ENCODE results near the gene FN1. TPM values are rescaled to one million over a fixed set of nuclear protein-coding genes. Genes with fewer than 3 reads are reported as not detected.

Gene FN1
- total RNA-seq, 1 donor from 2014 or later, result 1,735 TPM

DNA sequence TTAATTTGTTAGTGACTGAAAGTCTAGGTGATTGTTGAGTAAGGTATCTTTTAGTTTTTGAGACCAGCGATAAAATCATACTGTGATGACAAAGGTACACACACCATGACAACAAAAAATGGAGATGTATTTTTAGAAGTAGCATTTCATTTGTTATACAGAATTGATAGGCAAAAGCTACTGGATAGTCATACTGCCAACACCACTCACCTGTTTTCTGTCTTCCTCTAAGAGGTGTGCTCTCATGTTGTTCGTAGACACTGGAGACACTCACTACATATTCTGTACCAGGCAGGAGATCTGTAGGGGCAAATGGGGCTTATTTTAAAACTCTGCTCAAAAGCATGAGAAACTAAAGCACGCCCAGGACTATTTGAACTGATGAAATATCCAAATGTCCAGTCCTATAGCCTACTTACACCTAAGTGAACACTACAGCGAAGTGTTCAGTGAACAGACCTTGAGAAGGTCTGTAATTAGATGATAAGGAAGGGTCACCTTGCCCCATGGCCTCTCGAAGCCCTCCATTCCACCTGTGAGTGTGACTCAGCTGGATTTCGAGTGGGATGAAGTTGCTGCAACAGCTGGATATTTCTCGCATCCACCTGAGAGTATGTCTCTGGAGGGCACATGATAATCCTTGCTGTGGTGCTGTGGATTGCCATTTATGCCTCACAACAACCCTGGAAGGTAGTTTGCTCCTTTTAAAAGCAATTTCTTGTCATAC, 47.7 kb downstream of the FN1 start:
- DNase-seq (ENCODE audit: low read depth), result no peak

DNA sequence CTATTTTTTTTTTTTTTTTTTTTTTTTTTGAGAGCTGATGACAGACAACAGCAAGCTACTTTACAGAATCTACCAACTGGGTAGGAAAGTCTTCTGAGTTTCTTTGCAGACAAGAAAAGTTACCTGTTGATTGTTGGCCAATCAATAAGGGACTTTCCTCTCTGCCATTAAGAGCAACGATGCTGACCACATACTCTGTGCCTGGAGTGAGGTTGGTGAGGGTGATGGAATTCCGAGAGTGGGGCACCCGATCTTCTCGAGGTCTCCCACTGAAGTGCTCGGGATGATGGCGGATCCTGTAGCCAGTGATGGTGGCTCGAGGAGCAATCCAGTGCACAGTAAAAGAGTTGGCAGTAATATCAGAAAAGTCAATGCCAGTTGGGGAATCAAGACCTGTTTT, 49.3 kb downstream of the FN1 start:
- no peak for DNase-seq (ENCODE audit: low read depth)

DNA sequence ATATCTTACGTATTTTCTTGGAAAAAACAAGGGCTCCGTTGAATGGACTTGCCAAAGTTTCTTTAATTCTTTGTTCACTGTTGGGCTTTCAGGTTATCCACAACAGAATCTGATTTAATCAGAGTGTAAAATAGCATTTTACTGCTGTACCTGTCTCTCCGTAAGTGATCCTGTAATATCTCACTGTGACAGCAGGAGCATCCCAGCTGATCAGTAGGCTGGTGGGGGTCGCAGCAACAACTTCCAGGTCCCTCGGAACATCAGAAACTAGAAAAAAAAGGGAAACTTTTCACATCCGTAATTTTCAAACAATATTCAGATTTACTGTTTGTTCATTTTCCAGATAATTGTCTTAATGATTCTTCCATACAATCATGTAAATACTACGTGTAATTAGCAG, 51.2 kb downstream of the FN1 start:
- DNase-seq (ENCODE audit: low read depth), result no peak

DNA sequence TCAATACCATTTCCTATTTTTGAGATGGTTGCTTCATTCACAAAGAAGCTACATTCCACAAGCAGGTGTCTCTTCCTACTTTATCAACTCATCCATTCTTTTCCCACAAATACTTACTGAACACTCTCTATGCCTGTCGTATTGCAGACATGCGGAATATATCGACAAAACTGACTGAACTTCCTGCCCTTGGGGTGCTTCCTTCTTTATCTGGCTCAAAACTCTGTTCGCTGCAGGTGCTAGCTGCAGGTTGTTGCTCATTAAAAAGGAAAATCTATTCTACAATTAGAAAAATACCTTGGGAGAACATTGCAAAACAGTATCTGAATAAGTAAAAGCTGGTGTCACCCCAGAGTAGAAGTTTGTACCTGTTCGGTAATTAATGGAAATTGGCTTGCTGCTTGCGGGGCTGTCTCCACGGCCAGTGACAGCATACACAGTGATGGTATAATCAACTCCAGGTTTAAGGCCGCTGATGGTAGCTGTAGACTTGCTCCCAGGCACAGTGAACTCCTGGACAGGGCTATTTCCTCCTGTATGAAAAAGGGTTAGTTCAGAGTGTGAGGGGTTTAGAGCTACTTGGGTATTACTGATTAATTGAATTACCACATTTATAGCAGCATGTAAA, 52.1 kb downstream of the FN1 start:
- no peak for DNase-seq (ENCODE audit: low read depth)

DNA sequence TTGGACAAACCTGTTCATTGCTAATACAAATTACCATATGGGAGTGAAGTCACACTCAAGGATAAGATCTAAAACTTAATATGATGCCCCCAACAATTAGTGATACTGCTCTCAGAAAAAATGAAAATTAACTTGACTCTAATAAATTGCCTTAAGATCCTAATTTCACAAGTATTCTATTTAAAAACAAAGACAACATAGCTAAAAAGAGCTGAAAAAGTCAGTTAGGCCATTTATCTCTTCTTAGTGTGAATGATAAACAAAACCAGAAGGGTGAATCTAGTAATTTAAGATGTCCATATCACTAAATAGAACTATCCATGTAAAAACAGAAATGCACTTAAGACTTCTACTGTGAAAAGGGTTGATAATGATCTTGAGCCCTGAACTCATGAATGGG, 53.4 kb downstream of the FN1 start:
- DNase-seq (ENCODE audit: low read depth), result no peak

DNA sequence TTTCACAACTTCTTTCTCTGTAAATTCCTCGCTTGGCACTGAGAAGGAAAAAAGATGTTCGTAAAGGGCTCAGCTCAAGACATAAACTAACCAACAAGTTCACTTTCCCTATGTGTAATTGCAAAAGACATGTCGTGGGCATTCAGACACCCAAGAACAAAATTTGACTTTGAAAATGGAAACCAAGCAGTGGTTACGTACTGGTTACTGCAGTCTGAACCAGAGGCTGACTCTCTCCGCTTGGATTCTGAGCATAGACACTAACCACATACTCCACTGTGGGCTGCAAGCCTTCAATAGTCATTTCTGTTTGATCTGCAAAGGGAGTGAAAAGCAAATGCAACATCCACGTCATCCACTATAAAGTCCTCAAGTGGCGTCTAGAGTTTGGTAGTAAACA, 53.9 kb downstream of the FN1 start:
- peak; percentile 23 for DNase-seq (ENCODE audit: low read depth)

DNA sequence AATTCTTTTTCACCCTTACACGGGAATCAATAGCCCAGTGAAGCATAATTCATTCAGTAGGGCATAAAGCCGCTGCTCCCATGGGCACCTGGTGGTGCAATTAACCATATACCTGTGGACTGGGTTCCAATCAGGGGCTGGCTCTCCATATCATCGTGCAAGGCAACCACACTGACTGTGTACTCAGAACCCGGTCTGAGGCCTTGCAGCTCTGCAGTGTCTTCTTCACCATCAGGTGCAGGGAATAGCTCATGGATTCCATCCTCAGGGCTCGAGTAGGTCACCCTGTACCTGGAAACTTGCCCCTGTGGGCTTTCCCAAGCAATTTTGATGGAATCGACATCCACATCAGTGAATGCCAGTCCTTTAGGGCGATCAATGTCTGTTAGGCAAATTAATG, 55.2 kb downstream of the FN1 start:
- DNase-seq (ENCODE audit: low read depth), result no peak

DNA sequence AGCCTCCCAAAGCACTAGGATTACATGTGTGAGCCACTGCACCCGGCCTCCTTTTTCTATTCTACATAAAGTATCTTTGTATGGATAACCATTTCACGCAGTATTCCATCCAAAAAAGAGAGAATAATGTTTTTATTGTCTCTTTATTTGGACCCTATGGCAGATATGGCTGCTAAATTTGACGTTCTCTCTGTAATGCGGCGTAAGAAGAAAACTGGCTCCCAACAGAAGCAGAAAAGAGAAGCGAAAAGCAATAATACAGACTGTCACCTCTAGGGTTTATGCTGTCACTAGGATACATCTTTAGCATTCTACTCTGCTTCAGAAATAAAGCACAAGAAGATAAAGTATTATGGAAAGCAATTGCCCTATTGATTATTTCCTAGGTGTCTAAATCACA, 55.9 kb downstream of the FN1 start:
- DNase-seq (ENCODE audit: low read depth), result no peak

DNA sequence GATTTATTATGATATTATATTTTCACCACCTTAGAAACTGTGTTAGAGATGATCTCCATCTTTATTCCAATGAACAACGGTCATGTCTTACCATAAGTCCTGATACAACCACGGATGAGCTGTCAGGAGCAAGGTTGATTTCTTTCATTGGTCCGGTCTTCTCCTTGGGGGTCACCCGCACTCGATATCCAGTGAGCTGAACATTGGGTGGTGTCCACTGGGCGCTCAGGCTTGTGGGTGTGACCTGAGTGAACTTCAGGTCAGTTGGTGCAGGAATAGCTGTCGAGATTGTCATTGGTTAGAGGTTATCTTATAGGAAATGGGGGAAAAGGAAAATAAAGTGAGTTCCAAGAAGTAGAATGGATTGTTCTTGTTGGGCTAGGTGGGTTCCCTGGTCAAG, 56.8 kb downstream of the FN1 start:
- no peak for DNase-seq (ENCODE audit: low read depth)

DNA sequence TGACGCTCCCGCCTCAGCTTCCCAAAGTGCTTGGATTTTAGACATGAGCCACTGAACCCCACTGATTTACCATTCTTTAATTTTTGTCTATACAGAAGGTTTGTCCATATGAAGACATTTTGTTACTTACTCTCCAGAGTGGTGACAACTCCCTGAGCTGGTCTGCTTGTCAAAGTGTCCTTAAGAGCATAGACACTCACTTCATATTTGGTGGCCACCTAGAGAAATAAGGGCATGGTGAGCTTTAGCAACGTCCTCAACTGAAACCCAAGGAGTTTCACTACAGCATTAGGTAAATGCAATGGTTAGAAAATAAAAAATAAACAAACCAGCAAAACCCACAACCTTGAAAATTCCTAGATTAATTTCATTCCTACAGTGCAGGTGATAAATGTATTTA, 57.8 kb downstream of the FN1 start:
- DNase-seq (ENCODE audit: low read depth), result no peak

DNA sequence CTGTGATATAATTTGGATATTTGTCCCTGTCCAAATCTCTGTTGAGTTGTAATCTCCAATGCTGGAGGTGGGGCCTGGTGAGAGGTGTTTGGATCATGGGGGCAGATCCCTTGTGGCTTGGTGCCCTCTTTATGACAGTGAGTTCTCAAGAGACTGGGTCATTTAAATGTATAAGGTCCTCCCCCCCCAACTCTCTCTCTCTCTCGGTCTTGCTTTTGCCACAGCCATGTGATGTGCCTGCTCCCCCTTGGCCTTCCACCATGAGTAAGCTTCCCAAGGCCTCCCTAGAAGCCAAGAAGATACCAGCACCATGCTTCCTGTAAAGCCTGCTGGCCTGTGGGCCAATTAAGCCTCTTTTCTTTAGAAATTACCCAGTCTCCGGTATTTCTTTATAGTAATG, 58.6 kb downstream of the FN1 start:
- DNase-seq (ENCODE audit: low read depth), result no peak

DNA sequence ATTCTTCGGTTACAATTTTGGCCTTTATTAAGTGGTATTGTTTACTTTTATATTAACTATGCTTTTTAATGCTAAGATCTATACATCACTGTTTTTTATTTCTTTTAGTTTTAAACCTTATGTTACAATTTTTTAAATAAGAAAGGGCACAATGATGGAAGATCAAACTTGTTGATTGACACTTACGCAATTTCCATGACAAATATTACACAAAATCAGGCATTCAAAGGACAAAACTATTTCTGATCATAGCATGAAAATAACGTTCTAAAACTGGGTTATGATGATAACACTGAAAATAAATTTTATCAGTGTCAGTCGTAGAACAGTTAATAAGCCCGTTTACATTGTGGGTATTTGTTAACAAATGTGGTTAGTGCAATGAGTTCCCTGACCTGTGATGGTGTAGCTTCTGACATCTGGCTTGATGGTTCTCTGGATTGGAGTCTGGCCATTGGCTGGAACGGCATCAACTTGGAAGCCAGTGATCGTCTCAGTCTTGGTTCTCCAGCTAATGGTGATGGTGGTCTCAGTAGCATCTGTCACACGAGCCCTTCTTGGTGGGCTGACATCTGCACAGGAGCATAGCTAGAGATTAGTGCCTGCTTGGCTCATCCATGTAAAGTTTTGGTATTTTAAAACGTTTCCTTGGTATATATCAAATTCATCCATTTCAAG, 59.6 kb downstream of the FN1 start:
- DNase-seq (ENCODE audit: low read depth), result no peak

DNA sequence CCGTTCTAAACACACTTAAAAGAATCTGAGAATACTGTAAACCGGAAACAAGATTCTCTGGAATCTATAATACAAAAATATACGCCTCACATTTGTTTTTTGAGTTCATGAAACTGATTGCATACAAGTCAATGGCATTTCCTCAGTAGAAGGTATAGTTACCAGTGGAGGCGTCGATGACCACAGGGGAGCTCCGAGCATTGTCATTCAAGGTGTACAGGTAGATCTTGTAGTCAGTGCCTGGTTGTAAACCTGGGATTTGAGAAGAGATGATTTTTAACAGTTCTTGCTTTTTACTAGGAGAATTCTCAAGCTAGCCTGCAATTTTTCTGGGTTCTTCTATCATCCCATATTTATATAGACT, 60.4 kb downstream of the FN1 start:
- DNase-seq (ENCODE audit: low read depth), result no peak

DNA sequence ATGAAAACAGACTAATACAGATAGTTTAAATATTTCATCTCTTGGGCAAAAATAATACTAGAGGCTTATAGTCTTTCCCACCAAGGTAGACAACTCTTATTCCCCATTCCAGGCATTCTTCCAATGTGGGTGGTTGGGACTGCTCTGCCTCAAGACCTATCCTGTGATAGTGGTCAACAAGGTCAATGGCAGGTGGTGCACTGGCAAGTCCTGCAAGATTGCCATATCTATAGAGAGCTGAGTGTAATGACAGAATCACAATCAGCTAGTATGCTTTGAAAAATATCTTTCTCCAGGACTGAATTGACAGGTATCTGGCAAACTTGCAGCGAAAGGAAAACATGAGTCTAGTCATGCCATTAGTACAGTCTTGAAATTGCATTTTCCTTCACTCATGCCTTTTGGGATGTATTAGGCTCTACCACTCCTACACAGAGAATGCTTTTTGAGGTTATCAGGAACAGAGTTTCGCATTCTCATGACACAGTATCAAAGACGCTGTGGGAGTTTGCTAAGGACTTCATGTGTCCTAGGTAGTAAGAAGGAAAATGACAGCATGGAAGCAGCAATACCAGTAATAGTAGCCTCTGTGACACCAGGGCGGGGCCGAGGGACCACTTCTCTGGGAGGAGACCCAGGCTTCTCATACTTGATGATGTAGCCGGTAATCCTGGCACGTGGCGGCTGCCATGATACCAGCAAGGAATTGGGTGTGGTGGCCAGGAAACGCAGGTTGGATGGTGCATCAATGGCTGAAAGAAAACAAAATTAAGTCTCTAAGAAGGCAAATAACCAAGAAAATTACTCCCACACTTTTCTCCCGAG, 61.0 kb downstream of the FN1 start:
- DNase-seq (ENCODE audit: low read depth), result no peak

DNA sequence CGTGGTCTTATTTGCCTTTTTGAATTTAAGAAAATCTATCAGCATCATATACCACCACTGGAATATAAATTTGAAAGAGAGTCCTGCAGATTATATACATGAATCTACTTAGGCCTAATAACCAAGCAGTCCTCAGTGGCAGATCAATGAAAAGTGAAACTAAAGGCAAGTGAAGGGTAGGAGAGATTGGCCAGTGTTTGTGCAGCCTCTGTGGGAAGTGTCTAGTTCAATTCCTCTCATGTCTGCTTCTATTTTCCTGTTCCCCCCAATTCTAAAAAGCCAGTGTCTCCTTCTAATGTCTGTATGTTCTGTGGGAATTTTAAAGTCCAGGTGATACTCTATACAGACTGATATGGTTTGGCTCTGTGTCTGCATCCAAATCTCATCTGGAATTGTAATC, 61.9 kb downstream of the FN1 start:
- no peak for DNase-seq (ENCODE audit: low read depth)

DNA sequence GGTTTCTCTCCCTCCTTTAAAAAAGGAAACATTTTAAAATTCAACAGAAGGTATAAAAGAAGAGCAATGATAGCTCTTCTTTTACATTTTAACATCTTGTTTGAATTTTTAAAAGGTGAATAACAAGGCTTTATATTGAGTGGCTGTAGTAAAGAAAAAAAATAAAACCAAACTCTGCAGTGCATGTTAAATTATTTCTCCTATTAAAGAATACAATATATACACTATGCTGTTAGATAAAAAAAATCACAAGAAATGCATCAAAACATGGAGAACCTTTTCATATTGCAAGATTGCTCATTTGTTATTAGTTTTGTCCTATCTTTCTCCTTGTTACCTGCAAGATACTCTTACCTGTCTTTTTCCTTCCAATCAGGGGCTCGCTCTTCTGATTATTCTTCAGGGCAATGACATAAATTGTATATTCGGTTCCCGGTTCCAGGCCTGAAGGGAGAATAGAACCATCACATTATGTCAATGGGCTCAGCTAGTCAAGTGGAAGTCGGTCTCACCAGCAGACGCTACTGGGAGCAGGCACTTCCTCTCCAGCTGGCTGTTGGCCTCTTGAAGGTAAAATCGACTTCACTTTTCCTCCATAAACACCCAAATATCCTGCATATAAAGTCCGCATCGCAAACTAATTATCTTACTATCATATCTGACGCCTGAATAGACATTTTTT, 62.8 kb downstream of the FN1 start:
- no peak for DNase-seq (ENCODE audit: low read depth)

DNA sequence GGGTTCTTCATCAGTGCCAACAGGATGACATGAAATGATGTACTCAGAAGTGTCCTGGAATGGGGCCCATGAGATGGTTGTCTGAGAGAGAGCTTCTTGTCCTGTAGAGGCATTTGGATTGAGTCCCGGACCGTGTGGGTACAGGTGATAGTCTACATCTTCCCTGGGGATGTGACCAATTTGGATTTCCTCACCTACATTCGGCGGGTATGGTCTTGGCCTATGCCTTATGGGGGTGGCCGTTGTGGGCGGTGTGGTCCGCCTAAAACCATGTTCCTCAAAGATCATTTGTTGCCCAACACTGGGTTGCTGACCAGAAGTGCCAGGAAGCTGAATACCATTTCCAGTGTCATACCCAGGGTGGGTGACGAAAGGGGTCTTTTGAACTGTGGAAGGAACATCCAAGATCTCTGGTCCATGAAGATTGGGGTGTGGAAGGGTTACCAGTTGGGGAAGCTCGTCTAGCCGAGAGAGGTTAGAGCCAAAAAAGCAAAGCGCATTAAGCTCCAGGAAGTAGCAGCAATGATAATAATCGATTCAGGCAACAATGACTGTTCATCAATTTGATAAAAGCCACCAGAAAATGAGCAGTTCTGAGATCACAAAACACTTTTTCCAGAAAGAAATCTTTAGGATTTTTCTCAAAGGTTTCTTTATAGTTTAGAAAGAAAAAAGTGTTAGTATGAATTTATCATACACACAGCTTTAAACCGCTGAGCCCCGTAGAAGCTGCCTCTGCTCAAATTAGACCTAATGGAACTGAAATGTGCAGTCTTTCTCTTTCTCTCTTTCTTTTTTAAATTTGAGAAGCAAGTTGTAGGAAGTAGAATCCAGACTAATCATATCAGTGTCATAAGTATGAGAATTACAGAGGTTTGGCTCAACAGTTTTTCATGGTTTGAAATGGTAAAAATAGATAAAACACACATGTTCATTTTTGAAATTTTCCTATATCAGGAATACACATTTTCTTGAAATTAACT, 63.7 kb downstream of the FN1 start:
- no peak for DNase-seq (ENCODE audit: low read depth)

DNA sequence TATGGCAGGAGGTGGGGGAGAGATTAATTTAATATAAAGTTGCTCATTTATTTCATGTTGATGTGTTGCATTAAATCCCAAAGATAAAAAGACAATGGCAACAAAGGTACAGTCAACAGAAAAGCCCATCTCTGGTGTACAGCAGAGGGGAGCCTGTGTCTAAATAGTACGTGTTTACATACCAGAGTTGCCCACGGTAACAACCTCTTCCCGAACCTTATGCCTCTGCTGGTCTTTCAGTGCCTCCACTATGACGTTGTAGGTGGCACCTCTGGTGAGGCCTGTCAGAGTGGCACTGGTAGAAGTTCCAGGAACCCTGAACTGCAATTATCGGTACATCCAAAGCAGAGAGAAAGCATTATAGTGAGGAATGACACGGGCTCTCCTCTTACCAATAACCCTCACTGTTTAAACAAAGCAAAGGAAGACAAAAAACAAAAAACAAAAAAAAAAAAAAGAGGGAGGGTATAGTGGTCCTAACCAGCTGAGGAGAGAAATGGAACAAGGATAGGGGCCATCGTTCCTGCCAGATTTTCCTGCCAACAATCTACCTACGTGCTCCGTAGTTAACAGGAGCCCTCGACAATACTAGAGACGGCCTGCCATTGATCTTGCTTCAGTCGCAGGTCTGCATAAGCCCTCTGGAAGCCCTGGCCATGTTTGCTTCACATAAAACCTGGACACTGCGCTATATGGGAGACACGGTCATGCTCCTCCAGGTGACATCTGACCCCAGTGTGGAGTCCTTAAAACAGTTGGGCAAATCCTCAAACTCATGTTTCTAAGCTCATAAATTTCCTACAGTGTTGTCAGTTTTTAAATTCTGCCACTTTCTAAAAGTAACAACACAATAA, 65.5 kb downstream of the FN1 start:
- DNase-seq (ENCODE audit: low read depth), result no peak

DNA sequence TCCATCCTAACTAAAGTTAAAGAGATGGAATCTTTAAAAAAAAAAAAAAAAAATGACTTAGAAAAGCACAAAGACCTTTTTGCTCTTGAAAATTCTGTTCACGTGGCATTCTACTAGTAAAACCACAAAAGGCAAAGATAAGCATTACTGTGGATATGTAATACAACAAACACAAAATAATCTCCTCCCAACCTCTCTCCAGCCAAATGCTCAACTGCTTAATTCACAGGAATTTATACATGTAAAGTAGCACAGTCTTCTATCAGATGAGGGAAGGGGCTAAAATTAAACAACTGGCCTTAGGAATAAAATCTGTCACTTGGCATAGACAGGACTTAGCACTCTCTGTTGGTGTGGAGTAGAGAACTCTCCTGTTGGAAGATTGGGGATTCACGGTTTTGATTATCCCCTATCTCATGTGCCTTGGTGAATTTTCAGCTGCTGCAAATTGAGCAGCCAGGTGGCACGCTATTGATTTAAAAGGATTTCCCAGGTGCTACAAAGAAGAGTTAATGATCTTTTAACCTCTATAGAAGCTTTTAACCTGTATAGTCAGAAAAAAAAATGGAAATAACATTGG, 66.6 kb downstream of the FN1 start:
- DNase-seq (ENCODE audit: low read depth), result no peak
